ENCODE measurements around the gene SLC16A3.
"Not testable (repeated sequence)": the region's sequence is repeated elsewhere in the genome, so short reads cannot be mapped to it uniquely, and the experiment has no call there.

The SLC16A3 gene

GRCh38 chr17:82204831-82205719, 23.8 kb upstream of the SLC16A3 start:
- no peak for DNase-seq (ENCODE audit: low read depth)

GRCh38 chr17:82205720-82206508, 22.9 kb upstream of the SLC16A3 start:
- DNase-seq (ENCODE audit: low read depth), result peak; percentile 66

GRCh38 chr17:82210655-82211054, 18.2 kb upstream of the SLC16A3 start:
- DNase-seq (ENCODE audit: low read depth), result not testable (repeated sequence)

GRCh38 chr17:82212331-82213250, 16.3 kb upstream of the SLC16A3 start, which contains the start of gene CCDC57:
Gene CCDC57, minus strand, starts transcription at chr17:82212842. Its CDS starts 10,898 bp downstream, at chr17:82201944.
- DNase-seq (ENCODE audit: low read depth), result no peak

GRCh38 chr17:82213251-82214011, 15.4 kb upstream of the SLC16A3 start:
- peak; percentile 61 for DNase-seq (ENCODE audit: low read depth)

GRCh38 chr17:82214012-82214628, 14.7 kb upstream of the SLC16A3 start:
- no peak for DNase-seq (ENCODE audit: low read depth)

- DNase-seq (ENCODE audit: low read depth), result no peak
Measured at GRCh38 chr17:82215095-82215971, 13.5 kb upstream of the SLC16A3 start.

GRCh38 chr17:82215972-82216300, 12.9 kb upstream of the SLC16A3 start:
- DNase-seq (ENCODE audit: low read depth), result no peak

- DNase-seq (ENCODE audit: low read depth), result no peak
Measured at GRCh38 chr17:82216301-82217119, 12.3 kb upstream of the SLC16A3 start.

GRCh38 chr17:82217120-82217529, 11.7 kb upstream of the SLC16A3 start:
- DNase-seq (ENCODE audit: low read depth), result no peak

GRCh38 chr17:82217530-82218204, 11.2 kb upstream of the SLC16A3 start:
- no peak for DNase-seq (ENCODE audit: low read depth)

- DNase-seq (ENCODE audit: low read depth), result no peak
Measured at GRCh38 chr17:82218349-82219075, 10.3 kb upstream of the SLC16A3 start.

GRCh38 chr17:82219083-82219482, 9.8 kb upstream of the SLC16A3 start:
- no peak for DNase-seq (ENCODE audit: low read depth)

GRCh38 chr17:82219753-82220709, 8.8 kb upstream of the SLC16A3 start:
- no peak for DNase-seq (ENCODE audit: low read depth)

GRCh38 chr17:82221341-82221902, 7.4 kb upstream of the SLC16A3 start:
- no peak for DNase-seq (ENCODE audit: low read depth)

- no peak for DNase-seq (ENCODE audit: low read depth)
Measured at GRCh38 chr17:82222816-82223215, 6.0 kb upstream of the SLC16A3 start.

Data from stimulated activated CD8-positive, alpha-beta memory T cell treated with anti-CD3 and anti-CD28 coated beads, Interleukin-12 subunit alpha, Interleukin-12 subunit beta, amount 100 ng/mL, for 1 hour (primary cell).